ENCODE results near the gene AARS2. TPM values are rescaled to one million over a fixed set of nuclear protein-coding genes. Genes with fewer than 3 reads are reported as not detected.
A peak's percentile ranks its signal among the peaks of the same experiment; 100 is the strongest.

Gene AARS2
- total RNA-seq, 1 experiment from 2014 or later: 21.7 TPM

DNA sequence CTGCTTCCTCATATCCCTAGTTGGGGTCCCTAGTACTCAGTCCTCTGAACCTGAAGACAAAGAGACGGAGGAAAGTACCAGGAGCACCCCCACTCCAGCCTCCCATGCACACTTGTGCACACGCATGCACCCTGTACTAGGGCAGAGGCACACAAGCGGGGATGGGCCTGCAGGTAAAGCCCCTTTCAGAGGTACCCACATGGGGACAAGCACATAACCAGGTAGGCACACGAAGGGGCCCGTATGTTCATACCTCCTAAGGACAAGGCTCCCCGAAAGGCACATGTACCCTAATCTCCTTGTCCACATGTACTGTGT lies 41.8 kb downstream of the AARS2 start:
- no peak overlapping the region for H3K9ac ChIP-seq (ENCODE audit: extremely low read depth, insufficient read length, low read length)
- no peak overlapping the region for H3K27ac Mint-ChIP-seq
- peaks cover 20% of the 10 kb centered on the region for H3K27me3 Mint-ChIP-seq (ENCODE audit: low read depth)

More for the DNA sequence above, 41.8 kb downstream of the AARS2 start:
- Histone ChIP-seq H3K4me2 (ENCODE audit: insufficient read depth, insufficient read length, low read length) (peak overlapping the region; percentile 22), H2BK15ac (ENCODE audit: low read depth, low read length) (no peak overlapping the region), H3K79me1 (ENCODE audit: insufficient read depth, low read depth, low read length, poor library complexity, severe bottlenecking) (no peaks in the 10 kb centered on the region), H3K4me1 (ENCODE audit: insufficient read depth, low read length) (peaks cover 12% of the 10 kb centered on the region; the same call in 1 of the 2 replicates), H3K79me2 (ENCODE audit: insufficient read depth, low read length) (no peaks in the 10 kb centered on the region), H3K27me3 (ENCODE audit: insufficient read depth, low read length) (peaks cover 7% of the 10 kb centered on the region; the same call in 1 of the 2 replicates), H2BK120ac (ENCODE audit: low read depth, low read length, poor library complexity, severe bottlenecking) (no peak overlapping the region), H4K91ac (ENCODE audit: insufficient read length, low read depth, low read length) (no peak overlapping the region), H4K20me1 (ENCODE audit: control insufficient read depth, insufficient read depth, insufficient read length) (no peaks in the 10 kb centered on the region), H3K4ac (ENCODE audit: low read depth, low read length) (no peak overlapping the region), H2AK5ac (ENCODE audit: insufficient read length, low read length) (no peak overlapping the region), H2AFZ (ENCODE audit: low read length) (no peak overlapping the region), H4K8ac (replicated peaks; ENCODE audit: insufficient read length, low read depth, low read length) (no peak overlapping the region), H3K23ac (ENCODE audit: insufficient read length, low read depth, low read length) (no peak overlapping the region), H3K9me3 (ENCODE audit: control insufficient read depth, low read depth, low read length) (no peaks in the 10 kb centered on the region), H2BK20ac (ENCODE audit: low read depth, low read length, poor library complexity, severe bottlenecking) (no peak overlapping the region), H2BK12ac (ENCODE audit: insufficient read length, low read depth, low read length) (no peak overlapping the region), H4K5ac (ENCODE audit: insufficient read length, low read depth, low read length) (no peak overlapping the region), H2BK5ac (ENCODE audit: insufficient read length, low read length) (no peak overlapping the region), H3K23me2 (ENCODE audit: insufficient read length, low read depth, low read length, poor library complexity, severe bottlenecking) (peaks cover 5% of the 10 kb centered on the region), H3K27ac (ENCODE audit: insufficient read length, low read depth, low read length) (no peak overlapping the region), H3K18ac (ENCODE audit: insufficient read length, low read depth, low read length) (no peak overlapping the region), H3T11ph (ENCODE audit: low read length) (no peak overlapping the region), H3K56ac (ENCODE audit: insufficient read length, low read depth, low read length) (no peak overlapping the region), H3K14ac (ENCODE audit: insufficient read depth, low read length) (no peak overlapping the region)
- DNase-seq: no peak
- no peak for TF ChIP-seq CTCF (conservative IDR thresholded peaks at IDR 0.05)
- WGBS (ENCODE audit: extremely low coverage, insufficient read length, low lambda C conversion rate): no CpG with 5 or more reads among the region's 6 CpGs
- Mint-ChIP-seq H3K36me3 (ENCODE audit: insufficient read depth in 1 of 3, low read depth in 3 of 3) (no peaks in the 10 kb centered on the region; a peak in 1 of 7 replicates), H3K4me1 (peaks cover 26 to 45% of the 10 kb centered on the region in 2 experiments), H3K4me3 (peak overlapping the region; percentile 68 to 88), H3K9me3 (no peaks in the 10 kb centered on the region)

Measured in H9 (cell line).